ENCODE data around the gene SUCLA2. TPM values are rescaled to one million over a fixed set of nuclear protein-coding genes. Genes with fewer than 3 reads are reported as not detected.

The SUCLA2 gene
- total and polyA plus RNA-seq, 2 donors (not counting 1 experiment from before 2014, with no cell fraction given) = 15.9 to 33.7 TPM

GRCh38 chr13:47934371-47934770 is 66.7 kb downstream of the SUCLA2 start:
- WGBS (ENCODE audit: insufficient coverage) = 100% methylated on average over 4 of the region's 5 CpGs
- no peaks in the 10 kb centered on the region for H3K9me3 Mint-ChIP-seq (ENCODE audit: insufficient read depth)
- no peak for TF ChIP-seq EZH2 (IDR thresholded peaks at IDR 0.05; ENCODE audit: borderline replicate concordance, insufficient read depth, low read depth, low read length, poor library complexity, severe bottlenecking)
- no peak for TF ChIP-seq CTCF (IDR thresholded peaks at IDR 0.05)

GRCh38 chr13:47932950-47933923 is 67.8 kb downstream of the SUCLA2 start:
- ChIA-PET CTCF (no interaction called here), POLR2A (no interaction called here)
- Histone ChIP-seq H2AFZ (ENCODE audit: insufficient read depth, low read depth, low read length, poor library complexity, severe bottlenecking) (no peak overlapping the region), H3K9me3 (ENCODE audit: control extremely low read depth in 1 of 3, control insufficient read depth in 2 of 3, insufficient read depth in 1 of 3, low read length in 2 of 3) (peaks cover 0 to 4% (median 0%) of the 10 kb centered on the region in 3 donors), H3K79me2 (ENCODE audit: control insufficient read depth, insufficient read depth, low read length) (no peaks in the 10 kb centered on the region), H3K4me1 (ENCODE audit: control insufficient read depth in 2 of 2, insufficient read depth in 2 of 2, low read length in 2 of 2) (no peaks in the 10 kb centered on the region), H3K27me3 (replicated peaks in 1 of 4; ENCODE audit: control extremely low read depth in 1 of 4, control insufficient read depth in 3 of 4, insufficient read depth in 4 of 4, low read length in 3 of 4) (no peaks in the 10 kb centered on the region), H3K9ac (ENCODE audit: low read length) (no peak overlapping the region), H4K20me1 (ENCODE audit: control insufficient read depth, insufficient read depth, low read length, poor library complexity, severe bottlenecking) (no peaks in the 10 kb centered on the region), H3K36me3 (replicated peaks in 1 of 2; ENCODE audit: control extremely low read depth in 1 of 2, control insufficient read depth in 1 of 2, extremely low read depth in 1 of 2, insufficient read depth in 2 of 2, low read length in 1 of 2) (no peaks in the 10 kb centered on the region), H3K27ac (ENCODE audit: low read length in 2 of 2) (no peak overlapping the region), H3K4me2 (replicated peaks; ENCODE audit: low read depth, low read length, poor library complexity, severe bottlenecking) (no peak overlapping the region), H3K4me3 (ENCODE audit: control extremely low read depth in 1 of 5, extremely low read depth in 1 of 5, insufficient read depth in 1 of 5, low read depth in 2 of 5, low read length in 4 of 5) (no peak overlapping the region)
- intact Hi-C loops (cut with micrococcal nuclease) = no loop called here
- TF ChIP-seq CTCF (IDR thresholded peaks at IDR 0.05) (no peak), EZH2 (IDR thresholded peaks at IDR 0.05; ENCODE audit: borderline replicate concordance, insufficient read depth, low read depth, low read length, poor library complexity, severe bottlenecking) (no peak)
- Mint-ChIP-seq H3K27ac (peak overlapping the region; percentile 26), H3K4me1 (peaks cover 1% of the 10 kb centered on the region), H3K27me3 (no peaks in the 10 kb centered on the region), H3K4me3 (no peak overlapping the region), H3K9me3 (ENCODE audit: insufficient read depth) (no peaks in the 10 kb centered on the region)
- no peak for DNase-seq
- no peak for ATAC-seq (ENCODE audit: low read depth)
- WGBS (ENCODE audit: insufficient coverage) = 56% methylated on average over 3 of the region's 5 CpGs

More at GRCh38 chr13:47934371-47934770, 66.7 kb downstream of the SUCLA2 start:
- no peaks in the 10 kb centered on the region for H3K79me2 ChIP-seq (ENCODE audit: control insufficient read depth, insufficient read depth, low read length)
- Mint-ChIP-seq H3K27me3 (no peaks in the 10 kb centered on the region), H3K4me3 (no peak overlapping the region), H3K4me1 (peaks cover 1% of the 10 kb centered on the region), H3K27ac (no peak overlapping the region)
- H4K20me1 ChIP-seq (ENCODE audit: control insufficient read depth, insufficient read depth, low read length, poor library complexity, severe bottlenecking) = no peaks in the 10 kb centered on the region
- no peak overlapping the region for H3K27ac ChIP-seq (ENCODE audit: low read length in 2 of 2)
- H3K27me3 ChIP-seq (replicated peaks in 1 of 4; ENCODE audit: control extremely low read depth in 1 of 4, control insufficient read depth in 3 of 4, insufficient read depth in 4 of 4, low read length in 3 of 4) = no peaks in the 10 kb centered on the region
- no peak overlapping the region for H3K4me3 ChIP-seq (ENCODE audit: control extremely low read depth in 1 of 5, extremely low read depth in 1 of 5, insufficient read depth in 1 of 5, low read depth in 2 of 5, low read length in 4 of 5)
- H3K4me1 ChIP-seq (ENCODE audit: control insufficient read depth in 2 of 2, insufficient read depth in 2 of 2, low read length in 2 of 2) = no peaks in the 10 kb centered on the region
- intact Hi-C loops (cut with micrococcal nuclease) = no loop called here
- ChIA-PET POLR2A (no interaction called here), CTCF (no interaction called here)
- peaks cover 0 to 4% (median 0%) of the 10 kb centered on the region in 3 donors for H3K9me3 ChIP-seq (ENCODE audit: control extremely low read depth in 1 of 3, control insufficient read depth in 2 of 3, insufficient read depth in 1 of 3, low read length in 2 of 3)
- no peaks in the 10 kb centered on the region for H3K36me3 ChIP-seq (replicated peaks in 1 of 2; ENCODE audit: control extremely low read depth in 1 of 2, control insufficient read depth in 1 of 2, extremely low read depth in 1 of 2, insufficient read depth in 2 of 2, low read length in 1 of 2)
- DNase-seq (no peak), ATAC-seq (ENCODE audit: low read depth) (no peak)
- no peak overlapping the region for H2AFZ ChIP-seq (ENCODE audit: insufficient read depth, low read depth, low read length, poor library complexity, severe bottlenecking)
- H3K4me2 ChIP-seq (replicated peaks; ENCODE audit: low read depth, low read length, poor library complexity, severe bottlenecking) = no peak overlapping the region
- H3K9ac ChIP-seq (ENCODE audit: low read length) = no peak overlapping the region
